HG03521 (cell line): ENCODE results near the gene VWA3B.
"Not testable (repeated sequence)": the region's sequence is repeated elsewhere in the genome, so short reads cannot be mapped to it uniquely, and the experiment has no call there.

ENCODE experiments used
- ATAC-seq: cut with Tn5 transposase; IDR thresholded peaks from one replicate; pipeline ENCODE4 v1.9.1; 2021; ENCODE audit warnings: mild to moderate bottlenecking, moderate library complexity; ENCODE audit not compliant: unreplicated experiment

Gene VWA3B

DNA sequence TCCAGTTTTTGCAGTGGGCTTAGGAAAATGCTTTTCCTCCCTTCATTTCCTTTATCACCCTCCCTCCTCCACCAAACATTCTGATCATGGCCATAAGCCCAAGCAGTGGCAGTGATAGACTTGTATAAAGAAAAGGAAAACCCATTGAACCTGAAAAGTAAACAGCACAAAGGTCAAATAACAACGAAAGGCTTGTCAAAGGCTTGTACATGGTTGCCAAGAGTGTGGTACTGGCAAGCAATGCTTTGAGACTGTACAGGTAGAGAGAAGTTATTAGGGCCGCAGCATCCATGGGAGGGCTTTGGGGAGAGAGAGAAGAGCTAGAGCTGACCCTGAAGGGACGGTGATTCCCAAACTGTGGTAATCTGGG lies 2.1 kb upstream of the VWA3B start:
- no peak for ATAC-seq

DNA sequence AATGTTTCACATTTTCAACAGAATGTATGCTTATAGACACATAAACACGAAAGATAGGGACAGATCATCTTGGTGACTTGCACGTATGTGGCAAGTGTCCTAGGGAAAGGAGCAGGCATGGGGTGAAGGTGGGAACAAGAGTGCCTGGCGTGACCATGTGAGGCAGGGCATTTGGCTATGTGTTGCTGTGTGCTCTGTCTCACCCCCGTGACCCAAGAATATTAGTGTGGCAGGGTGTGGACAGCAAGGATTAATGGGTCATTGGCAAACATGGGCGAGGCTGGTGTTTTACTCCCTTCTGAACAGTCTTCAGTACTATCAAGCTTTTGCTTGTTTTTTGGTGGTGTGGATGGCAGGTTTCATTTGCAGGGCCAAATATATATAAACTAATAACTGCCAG lies 1.3 kb upstream of the VWA3B start:
- ATAC-seq, result no peak

DNA sequence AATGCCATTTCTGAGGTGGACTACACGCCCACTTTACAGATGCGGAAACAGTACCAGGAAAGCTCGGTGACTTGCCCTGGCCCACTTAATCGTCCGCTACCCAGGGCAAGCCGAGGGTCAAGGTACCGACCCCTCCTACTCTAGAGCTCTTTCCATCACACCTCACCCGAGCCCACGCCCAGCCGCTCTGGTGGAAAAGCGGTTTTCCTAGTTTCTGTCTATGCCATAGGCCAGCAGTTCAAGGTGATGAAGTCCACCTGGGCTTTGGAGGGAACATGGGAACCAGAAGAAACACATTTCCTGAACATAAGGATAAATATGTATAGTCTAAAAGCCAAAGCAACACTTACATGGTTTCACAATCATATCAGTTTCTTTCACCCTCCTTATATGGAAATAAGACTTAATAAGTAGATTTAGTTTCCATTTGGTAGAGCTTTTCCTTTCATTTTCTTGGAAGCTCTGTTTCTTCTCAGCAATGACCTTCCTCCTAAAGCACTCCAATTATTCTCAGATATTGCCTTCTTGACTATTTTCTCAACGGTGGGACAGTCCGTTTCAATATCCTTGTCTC lies 567 bp downstream of the VWA3B start:
- ATAC-seq, result no peak

DNA sequence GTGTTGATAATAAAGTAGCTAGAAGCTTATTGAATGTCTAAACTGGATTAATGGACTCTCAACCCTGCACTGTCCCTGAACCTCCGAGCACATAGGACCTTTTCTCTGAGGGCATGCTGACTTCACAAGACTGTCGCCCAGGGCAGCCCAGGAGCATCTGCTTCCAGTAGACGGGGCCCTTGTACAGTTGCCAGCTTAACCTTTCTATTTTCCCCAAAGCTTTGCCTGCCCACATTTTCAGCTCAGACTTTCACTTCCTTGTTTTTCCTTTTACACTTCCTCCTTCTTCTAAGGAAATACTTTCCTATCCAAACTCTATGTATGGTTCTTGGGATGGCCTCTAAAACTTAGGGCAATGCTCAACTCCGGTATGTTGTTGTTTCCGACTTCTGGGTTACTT lies 1.3 kb downstream of the VWA3B start:
- ATAC-seq, result no peak

DNA sequence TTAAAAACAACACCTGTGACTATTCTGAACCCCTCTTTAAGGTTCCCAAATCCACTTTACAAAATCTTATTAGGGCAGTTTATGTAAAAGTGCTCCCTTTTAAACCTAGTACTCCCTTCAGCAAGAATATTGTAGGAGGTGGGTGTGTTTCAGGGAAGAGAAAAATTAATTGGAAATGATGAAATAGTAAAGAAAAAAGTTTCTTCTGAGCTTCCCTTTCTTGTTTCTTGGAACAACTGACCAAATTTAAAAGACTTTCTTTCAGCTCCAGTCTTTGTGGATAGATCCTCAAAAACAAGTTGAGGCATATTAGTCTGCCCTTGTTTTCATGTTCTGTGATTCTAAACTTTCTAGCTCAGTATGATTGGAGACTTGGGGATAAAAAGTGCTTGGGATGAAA lies 3.0 kb downstream of the VWA3B start:
- no peak for ATAC-seq

DNA sequence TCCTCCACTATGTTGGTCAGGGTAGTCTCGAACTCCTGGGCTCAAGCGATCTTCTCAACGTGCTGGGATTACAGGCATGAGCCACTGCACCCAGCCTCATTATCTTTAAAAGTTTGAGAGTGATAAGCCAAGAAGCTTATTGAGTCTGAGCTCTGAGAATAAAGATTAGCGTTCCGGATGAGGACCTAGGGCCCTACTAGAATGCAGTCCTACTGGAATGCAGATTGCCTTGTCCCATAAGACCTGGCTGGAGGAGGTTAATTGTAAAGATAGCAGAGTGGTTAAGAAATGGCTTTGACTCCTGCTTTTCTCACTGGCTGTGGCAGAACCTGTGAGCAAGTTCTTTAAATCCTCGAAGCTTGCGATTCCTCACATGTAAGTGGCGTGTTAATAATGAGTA lies 4.0 kb downstream of the VWA3B start:
- no peak for ATAC-seq

DNA sequence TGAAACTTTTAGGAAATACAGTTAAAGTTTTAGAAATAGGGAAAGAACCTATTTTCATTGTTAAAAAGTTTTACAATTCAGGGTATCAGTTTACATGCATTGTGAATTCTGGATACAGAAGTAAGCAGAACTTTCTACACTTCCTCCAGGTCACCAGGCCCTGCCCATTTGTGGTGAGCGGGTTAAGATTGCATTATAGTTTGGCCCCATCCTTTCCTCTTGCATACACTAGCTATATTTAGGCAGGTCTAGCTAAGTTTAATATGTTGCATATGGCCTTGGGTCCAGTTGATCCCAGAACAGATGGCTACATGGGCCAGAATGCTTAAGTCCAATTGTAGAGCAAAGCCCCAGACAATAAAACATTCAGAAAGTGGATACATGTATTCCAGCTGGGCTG lies 4.8 kb downstream of the VWA3B start:
- no peak for ATAC-seq

DNA sequence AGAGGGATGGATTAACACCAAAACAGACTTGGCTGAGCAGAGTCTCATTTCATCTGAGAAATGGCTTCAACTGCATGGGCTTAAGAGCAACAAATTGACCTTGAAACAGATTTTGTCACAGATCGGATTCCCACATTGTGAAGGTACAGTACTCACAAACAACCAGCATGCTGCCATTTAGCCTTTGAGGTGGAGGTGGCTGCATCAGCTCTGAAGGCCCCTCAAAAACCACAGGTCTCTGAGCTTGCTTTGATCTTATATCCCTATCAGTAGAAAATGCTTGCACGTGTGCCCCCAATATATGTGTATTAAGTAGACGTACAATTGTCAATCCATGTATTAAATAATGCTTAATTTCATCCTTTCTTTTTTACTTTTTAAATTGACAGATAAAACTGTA lies 6.2 kb downstream of the VWA3B start:
- ATAC-seq, result no peak

DNA sequence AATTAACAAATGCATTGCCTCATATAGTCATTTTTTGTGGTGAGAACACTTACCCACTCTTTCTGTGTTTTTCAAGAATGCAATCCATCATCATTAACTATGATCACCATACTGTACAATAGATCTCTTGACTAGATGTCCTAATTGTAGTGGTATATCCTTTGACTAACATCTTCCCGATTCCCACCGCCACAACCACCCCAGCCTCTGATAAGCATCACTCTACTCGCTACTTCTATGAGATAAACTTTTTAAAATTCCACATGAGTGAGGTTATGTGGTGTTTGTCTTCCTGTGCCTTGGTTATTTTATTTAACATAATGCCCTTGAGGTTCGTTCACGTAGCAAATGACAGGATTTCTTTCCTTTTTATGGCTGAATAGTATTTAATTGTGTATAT lies 6.6 kb downstream of the VWA3B start:
- no peak for ATAC-seq

DNA sequence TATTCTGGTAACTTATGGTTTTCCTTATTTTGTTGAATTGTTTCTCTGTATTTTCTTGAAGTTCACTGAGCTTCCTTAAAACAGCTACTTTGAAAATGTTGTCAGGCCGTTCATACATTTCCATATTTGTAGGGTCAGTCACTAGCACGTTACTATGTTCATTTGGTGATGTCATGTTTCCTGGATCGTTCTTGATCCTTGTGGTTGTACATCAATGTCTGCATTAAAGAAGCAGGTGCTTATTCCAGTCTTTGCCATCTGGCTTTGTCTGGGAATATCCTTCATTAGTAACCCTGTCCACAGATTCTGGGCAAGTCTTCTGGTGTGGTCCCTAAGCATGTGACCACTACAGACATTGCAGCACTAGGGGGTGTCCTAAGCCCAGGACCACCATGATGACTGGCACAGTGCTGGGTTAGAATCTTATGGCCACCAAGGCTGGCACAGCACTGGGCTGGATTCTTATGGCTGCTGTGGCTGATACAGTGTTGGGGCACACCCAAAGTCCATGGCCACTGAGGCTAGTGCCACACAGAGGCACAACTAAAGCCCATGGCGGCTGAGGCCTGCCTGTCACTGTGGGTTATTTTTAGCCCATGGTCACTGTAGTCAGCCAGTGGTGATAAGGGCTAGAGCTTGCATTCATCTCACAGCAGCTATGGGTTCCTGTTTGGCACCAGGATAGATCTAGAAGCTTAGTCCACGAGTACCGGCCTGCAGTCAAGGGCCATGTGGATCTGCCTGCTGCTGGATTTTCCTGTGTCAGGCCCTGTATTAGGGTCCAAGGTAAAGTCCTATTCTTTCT lies 13.2 kb downstream of the VWA3B start:
- ATAC-seq, result no peak

DNA sequence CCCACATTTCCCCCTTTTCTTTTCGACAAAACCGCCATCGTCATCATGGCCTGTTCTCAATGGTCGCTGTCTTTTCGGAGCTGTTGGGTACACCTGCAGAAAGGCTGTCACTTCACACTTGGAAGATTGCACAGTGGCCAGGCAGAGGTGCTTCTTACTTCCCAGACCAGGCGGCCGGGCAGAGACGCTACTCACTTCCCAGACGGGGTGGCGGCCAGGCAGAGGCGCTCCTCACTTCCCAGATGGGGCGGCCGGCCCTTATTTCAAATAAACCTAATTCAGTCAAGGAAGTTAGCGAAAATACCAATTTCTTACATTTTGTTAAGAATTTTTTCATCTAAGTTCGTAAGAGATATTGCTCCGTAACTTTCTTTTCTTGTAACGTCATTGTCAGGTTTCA lies 15.3 kb downstream of the VWA3B start:
- not testable (repeated sequence) for ATAC-seq

DNA sequence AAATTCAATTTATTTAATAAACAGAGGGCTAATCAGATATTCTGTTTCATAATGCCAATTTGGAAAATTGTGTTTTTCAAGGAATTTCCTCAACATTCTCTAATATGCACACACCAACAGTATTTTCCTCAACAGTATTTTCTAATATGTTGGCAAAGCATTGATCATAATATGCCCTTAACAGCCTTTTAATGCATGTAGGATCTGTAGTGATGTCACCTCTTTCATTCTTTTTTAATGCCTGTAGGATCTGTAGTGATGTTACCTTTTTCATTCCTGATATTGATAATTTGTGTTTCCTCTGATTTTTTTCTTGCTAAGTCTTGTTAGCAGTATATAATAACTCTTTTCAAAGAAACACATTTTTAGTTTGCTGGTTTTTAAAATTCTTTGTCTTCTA lies 15.9 kb downstream of the VWA3B start:
- ATAC-seq, result no peak

DNA sequence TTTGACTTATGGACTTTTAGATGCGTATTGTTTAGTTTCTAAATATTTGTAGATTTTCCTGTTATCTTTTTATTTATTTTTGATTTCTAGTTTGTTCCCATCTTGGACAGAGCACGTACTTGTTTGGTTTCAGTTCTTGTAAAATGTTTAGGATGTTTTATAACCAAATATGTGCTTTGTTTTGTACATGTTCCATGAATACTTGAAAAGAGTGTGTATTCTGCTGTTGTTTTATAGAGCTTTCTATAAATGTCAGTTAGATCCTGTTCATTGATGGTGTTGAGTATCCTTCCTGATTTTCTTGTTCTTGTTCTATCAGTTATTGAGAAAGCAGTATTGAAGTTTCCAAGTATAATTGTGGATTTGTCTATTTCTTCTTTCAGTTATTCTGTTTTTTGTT lies 21.1 kb downstream of the VWA3B start:
- ATAC-seq, result no peak

DNA sequence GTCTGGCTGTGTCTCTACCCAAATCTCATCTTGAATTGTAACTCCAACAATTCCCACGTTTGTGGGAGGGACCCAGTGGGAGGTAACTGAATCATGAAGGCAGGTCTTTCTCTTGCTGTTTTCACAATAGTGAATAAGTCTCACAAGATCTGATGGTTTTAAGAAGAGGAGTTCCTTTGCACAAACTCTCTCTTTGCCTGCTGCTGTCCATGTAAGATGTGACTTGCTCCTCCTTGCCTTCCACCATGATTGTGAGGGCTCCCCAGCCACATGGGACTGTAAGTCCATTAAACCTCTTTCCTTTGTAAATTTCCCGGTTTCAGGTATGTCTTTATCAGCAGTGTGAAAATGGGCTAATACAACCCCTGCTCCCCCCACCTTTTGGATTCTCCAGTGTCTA lies 23.8 kb downstream of the VWA3B start:
- ATAC-seq, result no peak

DNA sequence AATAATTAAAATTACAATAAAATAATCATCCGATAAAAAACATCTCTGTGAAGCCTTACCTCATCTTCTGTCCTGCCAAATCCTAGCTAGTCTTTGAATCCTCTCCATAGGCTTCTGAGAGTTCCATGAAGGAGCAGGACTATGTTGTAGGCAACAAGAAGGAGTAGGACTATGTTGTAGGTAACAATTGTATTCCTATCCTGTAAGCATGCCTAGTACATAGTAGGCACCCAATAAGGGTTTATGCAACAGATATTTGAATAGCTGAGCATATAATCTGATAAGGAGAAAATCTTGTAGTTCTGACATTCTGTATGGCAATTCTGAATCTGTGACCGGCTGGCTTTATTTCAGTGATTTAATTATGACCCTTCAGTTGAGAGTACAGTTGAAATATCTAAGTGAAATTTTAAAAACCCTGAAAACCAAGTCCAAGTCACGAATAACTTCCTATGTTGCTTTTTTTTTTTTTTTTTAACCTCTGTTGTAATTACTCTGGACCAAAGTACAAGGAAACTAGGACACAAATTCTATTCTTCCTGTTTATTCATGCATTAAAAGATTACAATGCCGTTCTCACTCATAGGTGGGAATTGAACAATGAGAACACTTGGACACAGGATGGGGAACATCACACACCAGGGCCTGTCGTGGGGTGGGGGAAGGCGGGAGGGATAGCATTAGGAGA lies 27.8 kb downstream of the VWA3B start:
- no peak for ATAC-seq

DNA sequence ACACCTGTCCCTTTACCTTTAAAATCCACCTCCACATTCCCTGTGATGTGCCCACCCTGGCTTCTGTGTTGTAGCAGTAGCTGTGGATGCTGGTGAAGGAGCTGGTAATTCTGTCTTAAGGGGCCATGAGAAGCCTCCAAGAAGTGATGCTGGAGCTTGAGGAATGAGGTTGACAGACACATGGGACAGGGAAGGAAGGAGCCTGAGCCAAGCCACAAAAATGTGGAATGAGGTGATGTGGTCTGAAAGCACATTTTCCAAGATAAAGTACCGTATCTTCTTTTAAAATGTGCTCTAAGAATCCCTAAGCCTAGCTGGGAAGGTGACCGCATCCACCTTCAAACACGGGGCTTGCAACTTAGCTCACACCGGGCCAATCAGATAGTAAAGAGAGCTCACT lies 31.2 kb downstream of the VWA3B start:
- no peak for ATAC-seq

DNA sequence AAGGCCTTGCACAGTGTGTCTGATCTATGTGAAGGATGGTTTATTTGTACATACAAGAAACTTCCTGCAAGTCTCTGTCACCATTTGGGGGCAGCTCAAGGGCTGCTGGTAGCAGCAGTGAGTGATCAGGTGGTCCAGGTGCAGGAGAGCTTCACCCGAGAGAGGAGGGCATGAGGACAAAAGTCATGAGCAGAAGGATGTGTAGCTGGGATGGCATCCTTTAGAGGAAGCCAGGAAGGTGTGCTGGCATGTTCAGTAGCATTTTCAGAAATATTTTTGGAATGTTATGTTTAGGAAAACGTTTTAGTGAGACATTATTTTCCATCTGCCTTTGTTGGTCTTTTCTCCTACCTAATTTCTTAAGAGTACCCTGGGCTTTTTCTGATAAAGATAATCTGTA lies 31.9 kb downstream of the VWA3B start:
- no peak for ATAC-seq

DNA sequence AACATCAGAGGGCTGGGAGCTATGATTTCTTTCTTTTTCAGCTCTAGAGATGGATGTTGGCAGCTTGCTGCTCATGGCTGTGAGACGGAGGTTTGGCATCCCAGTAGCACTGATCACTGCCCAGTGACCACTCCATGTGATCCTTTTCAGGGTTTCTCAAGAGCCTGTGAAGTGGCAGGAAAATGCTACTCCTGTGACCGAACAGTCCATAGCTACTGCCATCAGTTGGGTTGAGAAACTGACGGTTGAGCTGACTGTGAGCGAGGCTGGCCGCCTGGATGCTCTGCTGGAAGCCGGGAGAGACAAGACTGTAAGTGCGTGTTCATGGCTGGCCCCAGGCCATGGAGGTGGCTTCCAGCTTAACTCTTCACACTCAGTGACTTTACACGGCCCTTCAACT lies 34.2 kb downstream of the VWA3B start:
- no peak for ATAC-seq

DNA sequence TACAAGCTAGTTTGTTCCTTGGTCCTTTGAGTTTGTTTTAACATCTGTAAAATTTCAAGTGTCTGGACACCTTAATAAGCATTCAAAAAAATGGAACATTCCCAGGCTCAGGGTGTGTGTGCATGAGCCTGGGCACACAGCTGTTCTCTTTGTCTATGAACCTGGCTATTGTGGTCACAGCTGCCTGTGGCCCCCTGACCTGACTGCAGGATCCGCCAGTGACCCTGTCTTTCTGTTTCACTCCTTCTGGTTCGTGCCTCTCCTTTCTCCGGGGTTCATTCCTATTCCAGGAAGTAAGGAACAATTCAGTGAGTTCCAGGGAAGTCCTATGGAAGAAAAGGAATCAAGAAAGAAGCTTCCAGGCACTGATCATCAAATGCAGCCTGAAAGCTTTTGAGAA lies 35.6 kb downstream of the VWA3B start:
- no peak for ATAC-seq

DNA sequence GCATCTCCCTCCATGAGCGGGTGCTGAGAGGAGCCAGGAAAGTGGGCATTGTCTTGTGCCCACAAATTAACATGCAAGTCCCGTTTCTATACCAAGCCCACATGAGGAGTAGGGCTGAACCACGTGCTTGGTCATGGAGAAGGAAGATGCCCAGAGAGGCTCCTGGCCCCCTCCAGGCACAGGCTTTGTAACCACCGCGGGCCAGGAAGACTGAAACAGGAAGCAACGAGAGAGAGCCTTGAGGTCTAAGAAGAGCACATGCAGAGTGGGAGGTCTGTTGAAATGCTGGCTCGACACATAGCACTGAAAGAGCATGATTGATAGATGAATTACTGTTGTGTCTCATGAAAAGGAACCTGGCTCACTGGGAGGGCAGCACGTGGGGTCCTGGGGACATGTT lies 36.3 kb downstream of the VWA3B start:
- ATAC-seq, result no peak

DNA sequence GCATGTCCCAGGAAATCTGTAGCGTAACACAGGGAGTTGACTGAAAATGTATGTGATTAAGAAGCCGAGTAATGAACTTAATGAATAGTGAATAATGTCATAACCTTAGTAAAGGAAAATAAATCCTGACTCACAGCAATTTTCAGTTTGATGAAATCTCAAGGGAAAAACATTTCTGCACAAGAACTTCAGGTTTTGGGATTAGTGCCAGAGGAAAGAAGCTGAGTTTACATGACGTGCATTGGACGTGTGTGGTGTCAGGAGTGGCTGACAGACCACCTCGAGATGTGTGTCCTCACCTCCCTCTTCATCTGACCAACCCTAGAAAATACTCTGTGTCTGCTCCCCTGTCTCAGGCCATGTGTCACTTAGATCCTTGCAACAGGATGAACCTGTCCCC lies 39.1 kb downstream of the VWA3B start:
- ATAC-seq, result no peak

DNA sequence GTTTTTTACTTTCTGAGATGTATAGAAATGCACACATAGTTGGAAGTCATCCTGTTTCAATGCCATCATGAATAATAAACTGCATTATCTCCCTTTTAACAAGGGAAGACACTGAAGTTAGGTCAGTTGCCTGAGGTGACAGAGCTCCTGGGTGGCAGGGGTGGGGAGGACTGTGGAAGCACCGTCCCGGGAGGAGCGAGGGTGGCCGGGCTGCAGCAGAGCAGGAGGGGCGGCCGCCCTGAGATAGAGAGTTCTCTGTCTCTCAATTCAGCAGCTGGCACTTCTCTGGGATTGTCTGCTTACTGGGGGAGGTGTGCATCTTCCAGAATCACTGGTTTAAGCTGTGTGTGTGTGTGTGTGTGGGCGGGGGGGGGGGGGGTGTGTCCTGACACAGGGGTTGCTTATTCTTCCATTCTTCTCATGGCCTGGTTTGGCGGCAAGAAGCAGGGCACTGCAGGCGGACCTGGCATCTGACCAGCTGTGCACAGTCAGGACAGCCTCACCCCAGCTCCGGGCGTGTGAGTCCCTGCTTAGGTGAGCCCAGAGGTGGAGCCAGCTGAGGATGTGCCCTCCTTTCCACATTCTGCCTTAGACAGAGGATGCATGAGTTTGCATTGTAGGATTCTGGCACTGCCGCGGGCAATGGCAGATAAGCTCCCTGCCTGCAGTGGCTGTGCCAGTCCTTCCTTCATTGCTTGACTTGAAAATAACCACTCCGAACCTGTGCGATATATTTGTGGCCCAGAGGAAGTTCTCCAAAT lies 40.4 kb downstream of the VWA3B start:
- ATAC-seq, result no peak
